Adrenal gland (tissue), 5 donors: ENCODE measurements around the gene TJP2.

Experiments used
- CTCF ChIP-seq, 6 experiments: fragments of 450-650 bp in 4 of 6; fragments of 200-600 bp in 2 of 6; sonication (generic) in 1 of 6; IDR thresholded peaks; 1 replicate in 5 of 6; 2 replicates in 1 of 6; pipeline versions ENCODE4 v1.5.1 to v1.8.0; 2016 to 2021; ENCODE audit warnings: antibody characterized with exemption in 6 of 6, mild to moderate bottlenecking in 2 of 6, moderate library complexity in 1 of 6
- POLR2A ChIP-seq, 2 donors: fragments of 450-650 bp; IDR thresholded peaks; one replicate each; pipeline ENCODE4 v1.6.1; 2017; ENCODE audit warnings: antibody characterized with exemption in 2 of 2, mild to moderate bottlenecking in 2 of 2, moderate library complexity in 1 of 2
- donor health status: DM: no; HTN: no; CAD: no.

GRCh38 chr9:69229367-69229766 lies 55.3 kb downstream of the TJP2 start:
- TF ChIP-seq CTCF (IDR thresholded peaks at IDR 0.05) (no peak), POLR2A (IDR thresholded peaks at IDR 0.05) (no peak)
